K562 (cell line): ENCODE results near the gene MATK. TPM values are rescaled to one million over a fixed set of nuclear protein-coding genes. Genes with fewer than 3 reads are reported as not detected.
A peak's percentile ranks its signal among the peaks of the same experiment; 100 is the strongest.

Experiments
- ARNT ChIP-seq, 2 experiments: fragments of 450-650 bp; IDR thresholded peaks; 2 replicates each; pipeline ENCODE4 v1.6.1; 2016; ENCODE audit warnings: mild to moderate bottlenecking in 1 of 2
- ATF7 ChIP-seq: fragments of 450-650 bp; IDR thresholded peaks from 2 replicates; pipeline ENCODE4 v1.7.1; 2014; ENCODE audit warnings: mild to moderate bottlenecking, moderate library complexity
- CREM ChIP-seq: IDR thresholded peaks from 2 replicates; pipeline ENCODE4 v1.6.1; 2014; ENCODE audit warnings: antibody characterized with exemption, low read depth
- CTBP1 ChIP-seq: fragments of 450-650 bp; IDR thresholded peaks from 2 replicates; pipeline ENCODE4 v1.6.1; 2016; ENCODE audit warnings: borderline replicate concordance
- E2F1 ChIP-seq: sonication (generic); formaldehyde crosslinking; IDR thresholded peaks from 2 replicates; pipeline ENCODE4 v1.8.1; 2023; ENCODE audit warnings: mild to moderate bottlenecking, missing genetic modification reagents, moderate library complexity
- FOXP1 ChIP-seq: sonication (generic); formaldehyde crosslinking; IDR thresholded peaks from 2 replicates; pipeline ENCODE4 v1.8.0; 2022; ENCODE audit warnings: mild to moderate bottlenecking, missing genetic modification reagents
- HNRNPLL ChIP-seq: fragments of 200-400 bp; formaldehyde crosslinking; IDR thresholded peaks from 2 replicates; pipeline ENCODE4 v1.6.1; 2017; ENCODE audit warnings: low read length, low read depth, mild to moderate bottlenecking; ENCODE audit not compliant: poor library complexity, severe bottlenecking
- KLF10 ChIP-seq: fragments of 250-450 bp; sonication (Bioruptor Pico); IDR thresholded peaks from 2 replicates; pipeline ENCODE4 v1.6.1; 2021; ENCODE audit warnings: matching md5 sums
- MTA3 ChIP-seq: fragments of 450-650 bp; formaldehyde crosslinking; IDR thresholded peaks from 2 replicates; pipeline ENCODE4 v1.6.1; 2017; ENCODE audit warnings: mild to moderate bottlenecking, borderline replicate concordance
- NCOA1 ChIP-seq: fragments of 450-650 bp; IDR thresholded peaks from 2 replicates; pipeline ENCODE4 v1.6.1; 2016; ENCODE audit warnings: low read depth
- NR4A1 ChIP-seq, 2 experiments: fragments of 250-450 bp in 1 of 2; fragments of 450-650 bp in 1 of 2; sonication (Bioruptor Pico) in 1 of 2; IDR thresholded peaks; 2 replicates each; pipeline versions ENCODE4 v1.4.0 to v1.6.1; 2016 to 2020; ENCODE audit warnings: mild to moderate bottlenecking in 2 of 2, missing compliant biosample characterization in 1 of 2, missing genetic modification characterization in 1 of 2, moderate library complexity in 1 of 2
- POLR2H ChIP-seq: IDR thresholded peaks from 2 replicates; pipeline ENCODE4 v1.6.1; 2016; ENCODE audit warnings: missing genetic modification characterization, low read depth, mild to moderate bottlenecking, control low read depth, missing compliant biosample characterization, moderate library complexity
- RBFOX2 ChIP-seq: fragments of 200-400 bp; formaldehyde crosslinking; IDR thresholded peaks from 2 replicates; pipeline ENCODE4 v1.6.1; 2017; ENCODE audit warnings: low read depth, mild to moderate bottlenecking, low read length, moderate library complexity
- SP1 ChIP-seq: sonication (generic); formaldehyde crosslinking; IDR thresholded peaks from 2 replicates; pipeline ENCODE4 v1.8.1; 2022; ENCODE audit warnings: mild to moderate bottlenecking, missing genetic modification reagents
- SRSF3 ChIP-seq: fragments of 200-400 bp; formaldehyde crosslinking; IDR thresholded peaks from 2 replicates; pipeline ENCODE4 v1.6.1; 2016; ENCODE audit warnings: mild to moderate bottlenecking, low read length, moderate library complexity; ENCODE audit not compliant: insufficient read depth
- USF2 ChIP-seq: sonication (generic); formaldehyde crosslinking; IDR thresholded peaks from 2 replicates; pipeline ENCODE4 v1.5.0; 2020; ENCODE audit warnings: missing genetic modification reagents
- VEZF1 ChIP-seq: fragments of 200-800 bp; sonication (Bioruptor generic); IDR thresholded peaks from 2 replicates; pipeline ENCODE4 v1.6.1; 2017; ENCODE audit warnings: missing genetic modification characterization, missing compliant biosample characterization
- ZBTB1 ChIP-seq: sonication (generic); formaldehyde crosslinking; IDR thresholded peaks from 2 replicates; pipeline ENCODE4 v1.8.1; 2023; ENCODE audit warnings: missing genetic modification reagents, low read depth, mild to moderate bottlenecking, borderline replicate concordance
- ZKSCAN1 ChIP-seq: fragments of 150-350 bp; IDR thresholded peaks from 2 replicates; pipeline ENCODE4 v1.6.1; 2016; ENCODE audit warnings: low read depth, low read length
- ZNF263 ChIP-seq: sonication (generic); formaldehyde crosslinking; IDR thresholded peaks from 2 replicates; pipeline ENCODE4 v1.8.0; 2022; ENCODE audit warnings: mild to moderate bottlenecking, missing genetic modification reagents, borderline replicate concordance
- ZNF551 ChIP-seq: fragments of 250-450 bp; sonication (Bioruptor Pico); IDR thresholded peaks from 2 replicates; pipeline ENCODE4 v1.5.0; 2021; ENCODE audit warnings: mild to moderate bottlenecking, moderate library complexity
- ZSCAN29 ChIP-seq: fragments of 450-650 bp; IDR thresholded peaks from 2 replicates; pipeline ENCODE4 v1.6.1; 2017
- polyA plus RNA-seq, 8 experiments: library from polyadenylated mRNA; depleted of rRNA in 4 of 8; stranded (reverse) in 5 of 8; unstranded in 3 of 8; fragments of >200 nt; fragmentation: Nextera tagmentation in 2 of 8; fragmentation: Illumina TruSeq in 1 of 8; extraction: Ambion mirVana in 2 of 8; extraction: Trizol in 1 of 8; gene quantifications; 2 replicates each; pipeline versions ENCODE4 v1.2.1 to v1.2.3, GENCODE V29; 2011 to 2014; ENCODE audit warnings: inconsistent platforms in 1 of 8, missing spikeins in 1 of 8
- total RNA-seq, 7 experiments: library from RNA; depleted of rRNA in 6 of 7; stranded (reverse); fragments of >200 nt in 6 of 7; fragmentation: Illumina TruSeq in 2 of 7; extraction: Trizol in 2 of 7; gene quantifications; 2 replicates each; pipeline versions ENCODE4 v1.2.1 to v1.2.3, GENCODE V29; 2011 to 2021; ENCODE audit warnings: low replicate concordance in 1 of 7

The MATK gene
- total and polyA plus RNA-seq, 9 of the 15 experiments (the other 6 are each of a cell fraction or from before 2014, with no cell fraction given), result 0.08 to 41.5 (median 21.4) TPM

GRCh38 chr19:3761382-3762129, 24.6 kb downstream of the MATK start, which contains the start of gene APBA3 (continued):
- 0 out of 2 replicates have a peak, but pooled peaks have one; percentile 42 for TF ChIP-seq ZSCAN29
- TF ChIP-seq ZNF263 (CRISPR knock-in tag), result peak; percentile 29; the same call in 1 of the 2 replicates
- TF ChIP-seq POLR2H (tag), result no peak
- no peak for TF ChIP-seq SRSF3
- peak; percentile 97 for TF ChIP-seq NCOA1
- peak; percentile 61 to 72; a peak in 3 of 4 replicates for TF ChIP-seq ARNT (IDR thresholded peaks at IDR 0.05)
- peak; percentile 67 for TF ChIP-seq VEZF1 (CRISPR knock-in tag)
- peak; percentile 100 for TF ChIP-seq HNRNPLL
- TF ChIP-seq NR4A1 (CRISPR knock-in tag; IDR thresholded peaks at IDR 0.05), result no peak
- peak; percentile 36; the same call in 1 of the 2 replicates for TF ChIP-seq NR4A1 (tag; IDR thresholded peaks at IDR 0.05)
- TF ChIP-seq FOXP1 (CRISPR knock-in tag), result peak; percentile 68; the same call in 1 of the 2 replicates
- TF ChIP-seq ATF7, result peak; percentile 75
- TF ChIP-seq ZKSCAN1, result peak; percentile 99
- TF ChIP-seq CTBP1, result peak; percentile 35; the same call in 1 of the 2 replicates
- peak; percentile 84 for TF ChIP-seq RBFOX2
- TF ChIP-seq ZBTB1 (CRISPR knock-in tag), result no peak
- TF ChIP-seq ZNF551 (CRISPR knock-in tag), result no peak
- no peak for TF ChIP-seq USF2 (CRISPR knock-in tag)
- peak; percentile 63; the same call in 1 of the 2 replicates for TF ChIP-seq SP1 (CRISPR knock-in tag)
- no peak for TF ChIP-seq KLF10 (CRISPR knock-in tag)
- TF ChIP-seq CREM, result peak; percentile 67
- TF ChIP-seq E2F1 (CRISPR knock-in tag), result no peak
- TF ChIP-seq MTA3, result peak; percentile 38
